A549 (cell line): Measurements from ENCODE around the gene HOXD12.

ENCODE experiments used
- POLR2A ChIP-seq: IDR thresholded peaks from 2 replicates; pipeline ENCODE4 v1.6.1; 2012; ENCODE audit warnings: mild to moderate bottlenecking, low read length
- TF ChIP-seq, protein P1 (sequence below): fragments of >200 bp; sonication (Bioruptor Twin); formaldehyde crosslinking; IDR thresholded peaks from 3 replicates; pipeline ENCODE4 v1.5.1; 2016

DNA sequence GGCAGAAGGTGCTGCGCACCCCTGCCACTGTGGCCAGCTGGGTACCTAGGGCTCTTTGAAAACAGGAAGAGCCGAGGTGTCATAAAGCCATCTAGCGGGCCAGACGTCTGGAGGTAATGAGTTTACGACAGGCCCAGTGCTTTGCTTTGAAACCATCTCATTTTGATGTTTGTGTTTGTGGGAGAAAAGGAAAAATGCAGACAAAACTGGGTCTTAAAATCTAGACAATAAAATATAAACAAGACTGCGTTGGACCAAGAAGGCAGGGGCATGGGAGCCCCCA, 26.1 kb downstream of the HOXD12 start:
- TF ChIP-seq, protein P1, sequence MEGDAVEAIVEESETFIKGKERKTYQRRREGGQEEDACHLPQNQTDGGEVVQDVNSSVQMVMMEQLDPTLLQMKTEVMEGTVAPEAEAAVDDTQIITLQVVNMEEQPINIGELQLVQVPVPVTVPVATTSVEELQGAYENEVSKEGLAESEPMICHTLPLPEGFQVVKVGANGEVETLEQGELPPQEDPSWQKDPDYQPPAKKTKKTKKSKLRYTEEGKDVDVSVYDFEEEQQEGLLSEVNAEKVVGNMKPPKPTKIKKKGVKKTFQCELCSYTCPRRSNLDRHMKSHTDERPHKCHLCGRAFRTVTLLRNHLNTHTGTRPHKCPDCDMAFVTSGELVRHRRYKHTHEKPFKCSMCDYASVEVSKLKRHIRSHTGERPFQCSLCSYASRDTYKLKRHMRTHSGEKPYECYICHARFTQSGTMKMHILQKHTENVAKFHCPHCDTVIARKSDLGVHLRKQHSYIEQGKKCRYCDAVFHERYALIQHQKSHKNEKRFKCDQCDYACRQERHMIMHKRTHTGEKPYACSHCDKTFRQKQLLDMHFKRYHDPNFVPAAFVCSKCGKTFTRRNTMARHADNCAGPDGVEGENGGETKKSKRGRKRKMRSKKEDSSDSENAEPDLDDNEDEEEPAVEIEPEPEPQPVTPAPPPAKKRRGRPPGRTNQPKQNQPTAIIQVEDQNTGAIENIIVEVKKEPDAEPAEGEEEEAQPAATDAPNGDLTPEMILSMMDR, result no peak
- TF ChIP-seq POLR2A, result no peak
